ENCODE results near the gene KRT74. TPM values are rescaled to one million over a fixed set of nuclear protein-coding genes. Genes with fewer than 3 reads are reported as not detected.

KRT74 gene
- not detected for total RNA-seq
- long read RNA-seq, partial matches to known transcripts, result 0 of 1 reads
- long read RNA-seq, other reads (novel, unspliced or antisense), result 0 of 1 reads

- DNase-seq (no peak), ATAC-seq (ENCODE audit: poor library complexity) (no peak)
- intact Hi-C loops (cut with DNase I), result no loop called here
Measured at GRCh38 chr12:52573743-52574142, at the start of gene KRT74. Gene KRT74 (minus strand): TSS chr12:52573843. CDS start chr12:52573777, 66 bp downstream.

GRCh38 chr12:52622349-52622748 is 48.7 kb upstream of the KRT74 start:
- DNase-seq (no peak), ATAC-seq (ENCODE audit: poor library complexity) (no peak)
- intact Hi-C loops (cut with DNase I), result no loop called here

- intact Hi-C loops (cut with DNase I), result no loop called here
- ATAC-seq (ENCODE audit: poor library complexity) (no peak), DNase-seq (no peak)
Measured at GRCh38 chr12:52618866-52619265, 45.2 kb upstream of the KRT74 start.

GRCh38 chr12:52618216-52618615 is 44.6 kb upstream of the KRT74 start, which contains the start of gene KRT73:
Gene KRT73 (minus strand): TSS chr12:52618559. CDS start chr12:52618524, 35 bp downstream.
- ATAC-seq (ENCODE audit: poor library complexity) (no peak), DNase-seq (no peak)
- intact Hi-C loops (cut with DNase I), result no loop called here

- ATAC-seq (ENCODE audit: poor library complexity), result no peak
- no peak for DNase-seq
- intact Hi-C loops (cut with DNase I), result no loop called here
Measured at GRCh38 chr12:52617403-52617785, 43.8 kb upstream of the KRT74 start.

- DNase-seq (no peak), ATAC-seq (ENCODE audit: poor library complexity) (no peak)
- intact Hi-C loops (cut with DNase I), result no loop called here
Measured at GRCh38 chr12:52616680-52617402, 43.2 kb upstream of the KRT74 start.

- ATAC-seq (ENCODE audit: poor library complexity), result no peak
- intact Hi-C loops (cut with DNase I), result no loop called here
- DNase-seq, result no peak
Measured at GRCh38 chr12:52615912-52616311, 42.3 kb upstream of the KRT74 start.

GRCh38 chr12:52615208-52615868 is 41.7 kb upstream of the KRT74 start:
- intact Hi-C loops (cut with DNase I), result no loop called here

GRCh38 chr12:52614381-52615207 is 41.0 kb upstream of the KRT74 start:
- intact Hi-C loops (cut with DNase I), result no loop called here
- ATAC-seq (ENCODE audit: poor library complexity), result no peak
- DNase-seq, result no peak

More at GRCh38 chr12:52615208-52615868, 41.7 kb upstream of the KRT74 start:
- DNase-seq, result no peak
- no peak for ATAC-seq (ENCODE audit: poor library complexity)

- intact Hi-C loops (cut with DNase I), result no loop called here
- ATAC-seq (ENCODE audit: poor library complexity) (no peak), DNase-seq (no peak)
Measured at GRCh38 chr12:52613384-52614030, 39.9 kb upstream of the KRT74 start.

GRCh38 chr12:52612431-52613383 is 39.1 kb upstream of the KRT74 start:
- intact Hi-C loops (cut with DNase I), result no loop called here
- DNase-seq, result no peak
- ATAC-seq (ENCODE audit: poor library complexity), result no peak

- DNase-seq (no peak), ATAC-seq (ENCODE audit: poor library complexity) (no peak)
- intact Hi-C loops (cut with DNase I), result no loop called here
Measured at GRCh38 chr12:52611080-52611468, 37.4 kb upstream of the KRT74 start.

GRCh38 chr12:52608826-52609630 is 35.4 kb upstream of the KRT74 start:
- intact Hi-C loops (cut with DNase I), result no loop called here
- DNase-seq (no peak), ATAC-seq (ENCODE audit: poor library complexity) (no peak)

GRCh38 chr12:52608161-52608560 is 34.5 kb upstream of the KRT74 start:
- no peak for DNase-seq
- ATAC-seq (ENCODE audit: poor library complexity), result no peak
- intact Hi-C loops (cut with DNase I), result no loop called here

- ATAC-seq (ENCODE audit: poor library complexity) (no peak), DNase-seq (no peak)
- intact Hi-C loops (cut with DNase I), result no loop called here
Measured at GRCh38 chr12:52607314-52607713, 33.7 kb upstream of the KRT74 start.

GRCh38 chr12:52606581-52607218 is 33.1 kb upstream of the KRT74 start:
- intact Hi-C loops (cut with DNase I), result no loop called here
- ATAC-seq (ENCODE audit: poor library complexity) (no peak), DNase-seq (no peak)

GRCh38 chr12:52606096-52606495 is 32.5 kb upstream of the KRT74 start:
- DNase-seq (no peak), ATAC-seq (ENCODE audit: poor library complexity) (no peak)
- intact Hi-C loops (cut with DNase I), result no loop called here

All from Right ventricle myocardium superior (tissue), 1 donor.